NCI-H128 (cell line): ENCODE data around the gene MRPS31.
"Not testable (repeated sequence)": the region's sequence is repeated elsewhere in the genome, so short reads cannot be mapped to it uniquely, and the experiment has no call there.

Experiments
- DNase-seq: peaks from one replicate; lab custom pipeline; 2025; ENCODE audit not compliant: unreplicated experiment; lab: John Stamatoyannopoulos, UW

MRPS31 gene

GRCh38 chr13:40789275-40790153 is 18.5 kb upstream of the MRPS31 start, which contains the start of gene SLC25A15:
Gene SLC25A15, plus strand, starts transcription at chr13:40789611. Its CDS starts 3,616 bp downstream, at chr13:40793227.
- DNase-seq, result no peak

GRCh38 chr13:40788540-40789274 is 17.7 kb upstream of the MRPS31 start:
- not testable (repeated sequence) for DNase-seq

GRCh38 chr13:40787062-40787461 is 16.1 kb upstream of the MRPS31 start:
- DNase-seq, result no peak

GRCh38 chr13:40786568-40786996 is 15.6 kb upstream of the MRPS31 start:
- no peak for DNase-seq

- DNase-seq, result no peak
Measured at GRCh38 chr13:40784540-40784939, 13.6 kb upstream of the MRPS31 start.

- DNase-seq, result not testable (repeated sequence)
Measured at GRCh38 chr13:40782971-40783370, 12.0 kb upstream of the MRPS31 start.

- no peak for DNase-seq
Measured at GRCh38 chr13:40781717-40782116, 10.7 kb upstream of the MRPS31 start.

GRCh38 chr13:40780822-40781401 is 9.9 kb upstream of the MRPS31 start:
- DNase-seq, result no peak

GRCh38 chr13:40779796-40780285 is 8.9 kb upstream of the MRPS31 start:
- no peak for DNase-seq

- no peak for DNase-seq
Measured at GRCh38 chr13:40779049-40779448, 8.1 kb upstream of the MRPS31 start.

GRCh38 chr13:40777809-40778175 is 6.8 kb upstream of the MRPS31 start:
- DNase-seq, result no peak

- DNase-seq, result no peak
Measured at GRCh38 chr13:40777166-40777808, 6.3 kb upstream of the MRPS31 start.

GRCh38 chr13:40776681-40777165 is 5.7 kb upstream of the MRPS31 start:
- no peak for DNase-seq

GRCh38 chr13:40776232-40776631 is 5.2 kb upstream of the MRPS31 start:
- no peak for DNase-seq

GRCh38 chr13:40774672-40775071 is 3.7 kb upstream of the MRPS31 start:
- no peak for DNase-seq

- DNase-seq, result no peak
Measured at GRCh38 chr13:40772765-40773473, 1.9 kb upstream of the MRPS31 start.

- no peak for DNase-seq
Measured at GRCh38 chr13:40770609-40770933, 419 bp downstream of the MRPS31 start.

GRCh38 chr13:40769970-40770369 is 1.0 kb downstream of the MRPS31 start:
- DNase-seq, result no peak

- no peak for DNase-seq
Measured at GRCh38 chr13:40765602-40766001, 5.4 kb downstream of the MRPS31 start.
